Coronary artery (tissue), 2 donors: ENCODE results near the gene CHPF2.

ENCODE experiments used
- DNase-seq: peaks from one replicate; pipeline ENCODE4 v3.0.0-alpha.2; 2017; ENCODE audit warnings: low spot score
- H3K27ac ChIP-seq, 2 donors: fragments of 200-600 bp; sonication (generic); one replicate each; pipeline ENCODE4 v1.5.1; 2016 to 2019
- H3K4me3 ChIP-seq: fragments of 200-600 bp; sonication (generic); 2 replicates; pipeline ENCODE4 v1.5.1; 2016; ENCODE audit warnings: mild to moderate bottlenecking, moderate library complexity
- CTCF ChIP-seq: fragments of 200-600 bp; sonication (generic); IDR thresholded peaks from one replicate; pipeline ENCODE4 v1.5.1; 2019; ENCODE audit warnings: antibody characterized with exemption

The CHPF2 gene

DNA sequence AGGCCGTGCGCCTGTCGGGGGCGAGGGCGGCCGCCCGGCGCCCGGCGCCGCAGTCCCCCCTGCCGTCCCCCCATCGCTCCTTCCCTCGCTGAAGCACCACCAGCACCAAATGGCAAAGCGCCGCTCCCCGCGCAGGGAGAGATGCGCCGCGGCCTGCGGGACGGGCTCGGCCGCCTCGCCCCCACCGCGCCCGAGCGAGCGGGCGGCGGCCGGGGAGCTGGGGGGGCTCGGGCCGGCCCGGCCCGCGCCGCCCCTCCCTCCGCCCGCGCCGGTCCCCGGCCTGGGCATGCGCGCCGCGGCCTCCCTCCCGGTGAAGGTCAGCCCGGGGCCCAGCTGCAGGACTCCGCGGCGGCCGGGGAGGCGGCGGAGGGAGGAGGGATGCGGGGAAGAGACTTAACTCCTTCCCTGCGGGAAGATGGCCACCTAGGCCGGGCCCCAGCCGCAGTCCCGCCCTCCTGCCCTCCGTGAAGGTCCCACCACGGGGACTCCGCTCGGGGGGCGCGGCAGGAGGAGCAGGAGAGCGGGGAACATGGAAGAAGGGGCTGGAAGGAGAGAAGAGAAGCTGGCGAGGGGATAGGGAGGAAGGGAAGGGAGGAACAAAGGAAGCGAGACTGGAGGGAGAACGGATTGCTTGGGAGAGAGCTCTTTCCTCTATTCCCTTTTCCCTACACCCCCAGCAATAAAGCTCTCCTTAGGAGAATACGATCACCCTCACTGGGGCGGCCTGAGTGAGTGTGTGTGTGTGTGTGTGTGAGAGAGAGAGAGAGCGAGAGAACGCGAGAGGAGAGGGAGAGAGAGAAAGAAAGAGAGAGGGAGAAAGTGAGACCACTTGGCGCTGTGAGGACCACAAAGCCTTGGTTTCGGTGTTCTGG lies 19.6 kb downstream of the CHPF2 start:
- H3K4me3 ChIP-seq: peak overlapping the region; percentile 94
- TF ChIP-seq CTCF: no peak
- peak overlapping the region; percentile 97 to 99 for H3K27ac ChIP-seq
- DNase-seq: no peak

DNA sequence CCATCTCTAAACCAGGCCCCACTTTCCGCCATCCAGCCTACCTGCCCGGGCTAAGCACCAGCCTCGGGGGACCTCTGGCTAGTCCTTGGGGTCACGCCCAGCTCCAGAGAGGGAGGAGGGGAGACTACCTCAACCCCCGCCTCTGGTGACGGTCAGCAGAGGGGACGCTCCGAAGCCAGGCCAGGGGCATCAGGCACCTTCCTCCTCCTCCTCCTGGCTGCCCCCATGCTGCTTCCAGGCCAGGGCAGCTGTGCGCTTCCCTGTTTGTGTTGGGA lies 20.2 kb downstream of the CHPF2 start:
- Histone ChIP-seq H3K27ac (peak overlapping the region; percentile 97 to 99), H3K4me3 (peak overlapping the region; percentile 94)
- no peak for DNase-seq

GRCh38 chr7:151252961-151253711 lies 20.9 kb downstream of the CHPF2 start:
- Histone ChIP-seq H3K4me3 (peak overlapping the region; percentile 94), H3K27ac (peak overlapping the region; percentile 97 to 99)
- no peak for TF ChIP-seq CTCF
- no peak for DNase-seq

More for the DNA sequence above, 20.2 kb downstream of the CHPF2 start:
- no peak for TF ChIP-seq CTCF

DNA sequence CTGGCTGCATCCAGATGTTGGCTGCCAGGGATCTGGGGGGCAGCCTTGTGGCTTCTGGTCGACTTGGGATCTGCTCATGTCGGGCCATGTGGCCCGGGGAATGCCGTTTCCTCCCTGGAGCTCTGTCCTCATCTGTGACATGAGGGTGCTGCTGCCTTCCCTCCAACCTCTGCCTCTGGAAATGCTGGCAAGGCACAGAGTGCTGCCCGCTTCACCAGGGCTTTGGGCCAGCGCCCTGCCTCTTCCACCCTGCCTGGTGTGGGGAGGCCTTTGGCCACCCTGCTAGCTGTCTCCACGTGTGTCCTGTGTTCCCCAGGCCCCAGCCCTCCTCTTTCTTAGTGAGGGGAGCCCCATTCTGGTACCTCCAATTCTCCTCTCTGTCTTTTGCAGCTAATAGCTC lies 22.0 kb downstream of the CHPF2 start:
- Histone ChIP-seq H3K4me3 (no peak overlapping the region), H3K27ac (peak overlapping the region; percentile 18 to 99)
- TF ChIP-seq CTCF: no peak
- DNase-seq: no peak

DNA sequence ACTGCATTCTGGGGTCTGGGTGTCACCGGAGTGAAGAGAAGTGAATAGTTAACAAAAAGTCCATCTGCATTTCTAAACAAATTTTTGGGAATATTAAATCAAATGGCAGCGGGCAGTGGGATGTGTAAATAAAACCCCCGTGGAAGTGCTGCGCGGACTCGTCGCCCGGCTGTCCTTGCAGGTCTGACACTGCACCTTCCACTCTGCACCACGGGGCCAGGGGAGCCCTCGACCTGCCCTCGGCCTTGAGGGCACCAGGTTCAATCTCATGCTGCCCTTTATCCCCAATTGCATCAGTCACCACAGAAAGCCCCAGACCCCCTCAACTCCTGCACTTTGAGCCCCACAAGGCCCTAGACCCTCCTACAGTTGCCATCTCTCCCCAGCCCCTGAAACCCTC lies 22.6 kb downstream of the CHPF2 start:
- Histone ChIP-seq H3K4me3 (no peak overlapping the region), H3K27ac (peak overlapping the region in 1 of 2 donors; percentile 99)
- no peak for DNase-seq
- TF ChIP-seq CTCF: no peak

DNA sequence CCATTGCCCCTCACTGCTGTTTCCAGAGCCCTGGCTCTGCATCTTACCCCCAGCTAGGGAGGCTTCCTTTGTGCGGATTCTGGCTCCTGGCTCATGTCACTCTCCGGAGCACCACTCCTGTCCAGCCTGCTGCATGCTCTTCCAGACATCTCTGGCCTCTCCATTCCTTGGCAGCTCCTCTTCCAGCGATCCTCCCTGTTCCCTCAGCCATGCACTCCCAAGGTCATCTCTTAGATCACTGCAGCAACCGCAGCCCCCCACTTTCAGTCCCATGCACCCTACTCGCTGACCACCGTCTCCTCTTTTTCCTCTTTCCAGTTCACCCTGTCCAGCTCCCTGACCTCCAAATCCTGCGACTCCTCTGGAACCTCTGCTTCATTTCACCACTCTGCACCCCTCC lies 23.1 kb downstream of the CHPF2 start:
- no peak for DNase-seq
- no peak for TF ChIP-seq CTCF
- no peak overlapping the region for H3K4me3 ChIP-seq
- H3K27ac ChIP-seq: no peak overlapping the region
